ENCODE results near the gene GRID1. TPM values are rescaled to one million over a fixed set of nuclear protein-coding genes. Genes with fewer than 3 reads are reported as not detected.

Gene GRID1
- total and polyA plus RNA-seq, 9 of the 15 experiments (the other 6 are each of a cell fraction or from before 2014, with no cell fraction given): 0.01 to 7.2 (median 1.2) TPM

GRCh38 chr10:86192691-86193090 lies 173.9 kb downstream of the GRID1 start:
- Histone ChIP-seq H3K4me2 (ENCODE audit: insufficient read depth, low read length) (no peak overlapping the region), H3K9ac (ENCODE audit: insufficient read depth in 1 of 2, low read depth in 2 of 2, low read length in 2 of 2) (no peak overlapping the region), H3K27me3 (ENCODE audit: control insufficient read depth in 2 of 2, insufficient read depth in 2 of 2, low read length in 2 of 2) (no peaks in the 10 kb centered on the region), H3K27ac (ENCODE audit: extremely low read depth, low read depth, low read length) (no peak overlapping the region), H3K4me3 (no peak overlapping the region), H3K4me1 (replicated peaks in 1 of 2; ENCODE audit: control insufficient read depth in 2 of 2, insufficient read depth in 2 of 2, low read length in 2 of 2) (no peaks in the 10 kb centered on the region), H4K20me1 (replicated peaks; ENCODE audit: control insufficient read depth, insufficient read depth, low read length) (0 out of 2 replicates have a peak, but pooled peaks cover 5% of the 10 kb centered on the region), H3K9me3 (replicated peaks; ENCODE audit: control insufficient read depth, insufficient read depth, low read depth, low read length) (no peaks in the 10 kb centered on the region), H3K79me2 (ENCODE audit: control insufficient read depth, insufficient read depth, low read length) (no peaks in the 10 kb centered on the region), H3K9me1 (ENCODE audit: control insufficient read depth, insufficient read depth, low read length) (no peaks in the 10 kb centered on the region), H3K36me3 (ENCODE audit: control insufficient read depth, insufficient read depth, low read length) (no peaks in the 10 kb centered on the region), H2AFZ (ENCODE audit: low read depth, low read length) (no peak overlapping the region)
- FAIRE-seq (no peak), DNase-seq (ENCODE audit: extremely low read depth in 1 of 4, low spot score in 3 of 4) (no peak), ATAC-seq (no peak)
- ChIA-PET CTCF (ENCODE audit: low intra/inter-chr PET ratio) (no interaction called here), POLR2A (interaction anchor here (0.6 kb wide), 1 partner anchor 126 kb away, joined by 3 read pairs; no protein-coding TSS in a partner anchor)
- TF ChIP-seq, protein P1, sequence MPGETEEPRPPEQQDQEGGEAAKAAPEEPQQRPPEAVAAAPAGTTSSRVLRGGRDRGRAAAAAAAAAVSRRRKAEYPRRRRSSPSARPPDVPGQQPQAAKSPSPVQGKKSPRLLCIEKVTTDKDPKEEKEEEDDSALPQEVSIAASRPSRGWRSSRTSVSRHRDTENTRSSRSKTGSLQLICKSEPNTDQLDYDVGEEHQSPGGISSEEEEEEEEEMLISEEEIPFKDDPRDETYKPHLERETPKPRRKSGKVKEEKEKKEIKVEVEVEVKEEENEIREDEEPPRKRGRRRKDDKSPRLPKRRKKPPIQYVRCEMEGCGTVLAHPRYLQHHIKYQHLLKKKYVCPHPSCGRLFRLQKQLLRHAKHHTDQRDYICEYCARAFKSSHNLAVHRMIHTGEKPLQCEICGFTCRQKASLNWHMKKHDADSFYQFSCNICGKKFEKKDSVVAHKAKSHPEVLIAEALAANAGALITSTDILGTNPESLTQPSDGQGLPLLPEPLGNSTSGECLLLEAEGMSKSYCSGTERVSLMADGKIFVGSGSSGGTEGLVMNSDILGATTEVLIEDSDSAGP (CRISPR knock-in tag; IDR thresholded peaks at IDR 0.05): no peak
- TF ChIP-seq HDAC1 (IDR thresholded peaks at IDR 0.05): no peak
- in situ Hi-C loops (cut with MboI): no loop called here
- BruUV-seq (replicated peaks): no TSS peak
- intact Hi-C loops (cut with micrococcal nuclease): no loop called here
- WGBS (ENCODE audit: insufficient coverage, low coverage, missing lambda C conversion rate): 3% methylated on average over 3 of the region's 3 CpGs

DNA sequence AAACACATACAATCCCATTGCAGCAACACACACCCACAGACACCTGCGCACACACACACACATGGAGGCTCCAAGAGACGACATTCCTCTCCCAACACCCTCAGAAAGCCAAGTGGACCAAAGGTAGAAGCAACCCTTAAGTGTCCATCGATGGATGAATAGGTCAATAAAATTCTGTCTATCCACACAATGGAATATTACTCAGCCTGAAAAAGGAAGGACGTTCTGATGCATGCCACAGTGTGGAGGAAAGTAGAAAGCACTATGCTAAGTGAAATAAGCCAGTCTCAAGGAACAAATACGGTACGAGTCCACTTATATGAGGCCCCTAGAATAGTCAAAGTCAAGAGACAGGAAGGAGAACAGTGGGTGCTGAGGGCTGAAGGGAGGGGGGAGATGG lies 174.4 kb downstream of the GRID1 start:
- Histone ChIP-seq H2AFZ (ENCODE audit: low read depth, low read length) (no peak overlapping the region), H3K4me2 (ENCODE audit: insufficient read depth, low read length) (no peak overlapping the region), H3K9me1 (ENCODE audit: control insufficient read depth, insufficient read depth, low read length) (no peaks in the 10 kb centered on the region), H3K4me3 (no peak overlapping the region), H3K9ac (ENCODE audit: insufficient read depth in 1 of 2, low read depth in 2 of 2, low read length in 2 of 2) (no peak overlapping the region), H4K20me1 (replicated peaks; ENCODE audit: control insufficient read depth, insufficient read depth, low read length) (0 out of 2 replicates have a peak, but pooled peaks cover 5% of the 10 kb centered on the region), H3K36me3 (ENCODE audit: control insufficient read depth, insufficient read depth, low read length) (no peaks in the 10 kb centered on the region), H3K27me3 (ENCODE audit: control insufficient read depth in 2 of 2, insufficient read depth in 2 of 2, low read length in 2 of 2) (no peaks in the 10 kb centered on the region), H3K4me1 (replicated peaks in 1 of 2; ENCODE audit: control insufficient read depth in 2 of 2, insufficient read depth in 2 of 2, low read length in 2 of 2) (no peaks in the 10 kb centered on the region), H3K79me2 (ENCODE audit: control insufficient read depth, insufficient read depth, low read length) (no peaks in the 10 kb centered on the region), H3K27ac (ENCODE audit: extremely low read depth, low read depth, low read length) (no peak overlapping the region), H3K9me3 (replicated peaks; ENCODE audit: control insufficient read depth, insufficient read depth, low read depth, low read length) (no peaks in the 10 kb centered on the region)
- in situ Hi-C loops (cut with MboI): no loop called here
- BruUV-seq (replicated peaks): no TSS peak
- no peak for FAIRE-seq
- ChIA-PET CTCF (ENCODE audit: low intra/inter-chr PET ratio) (no interaction called here), POLR2A (no interaction called here)
- ATAC-seq: no peak
- 0% methylated on average over 6 of the region's 6 CpGs for WGBS (ENCODE audit: insufficient coverage, low coverage, missing lambda C conversion rate)
- no peak for DNase-seq (ENCODE audit: extremely low read depth in 1 of 4, low spot score in 3 of 4)
- intact Hi-C loops (cut with micrococcal nuclease): no loop called here
- no peak for TF ChIP-seq CTBP1 (IDR thresholded peaks at IDR 0.05; ENCODE audit: borderline replicate concordance)
- TF ChIP-seq ZNF197 (CRISPR knock-in tag; IDR thresholded peaks at IDR 0.05; ENCODE audit: low read depth): no peak
- TF ChIP-seq YY1 (IDR thresholded peaks at IDR 0.05; ENCODE audit: borderline replicate concordance in 1 of 3, control insufficient read depth in 1 of 3, extremely low read depth in 1 of 3, insufficient read depth in 3 of 3, insufficient read length in 1 of 3, insufficient replicate concordance in 2 of 3, low read depth in 1 of 3, low read length in 2 of 3): no peak
- no peak for TF ChIP-seq ZNF140 (CRISPR knock-in tag; IDR thresholded peaks at IDR 0.05)
- TF ChIP-seq ZBTB7A (IDR thresholded peaks at IDR 0.05; ENCODE audit: borderline replicate concordance, control insufficient read depth, low read depth, low read length): no peak
- TF ChIP-seq ZNF507 (tag; conservative IDR thresholded peaks at IDR 0.05): no peak
- TF ChIP-seq SMAD4 (CRISPR knock-in tag; conservative IDR thresholded peaks at IDR 0.05): no peak
- no peak for TF ChIP-seq GATAD2B (IDR thresholded peaks at IDR 0.05; ENCODE audit: borderline replicate concordance)
- TF ChIP-seq, protein P2, sequence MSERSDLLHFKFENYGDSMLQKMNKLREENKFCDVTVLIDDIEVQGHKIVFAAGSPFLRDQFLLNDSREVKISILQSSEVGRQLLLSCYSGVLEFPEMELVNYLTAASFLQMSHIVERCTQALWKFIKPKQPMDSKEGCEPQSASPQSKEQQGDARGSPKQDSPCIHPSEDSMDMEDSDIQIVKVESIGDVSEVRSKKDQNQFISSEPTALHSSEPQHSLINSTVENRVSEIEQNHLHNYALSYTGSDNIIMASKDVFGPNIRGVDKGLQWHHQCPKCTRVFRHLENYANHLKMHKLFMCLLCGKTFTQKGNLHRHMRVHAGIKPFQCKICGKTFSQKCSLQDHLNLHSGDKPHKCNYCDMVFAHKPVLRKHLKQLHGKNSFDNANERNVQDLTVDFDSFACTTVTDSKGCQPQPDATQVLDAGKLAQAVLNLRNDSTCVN (CRISPR knock-in tag; IDR thresholded peaks at IDR 0.05): no peak
